ENCODE results near the gene TJP2.
"Not testable (repeated sequence)": the region's sequence is repeated elsewhere in the genome, so short reads cannot be mapped to it uniquely, and the experiment has no call there.

Gene TJP2

DNA sequence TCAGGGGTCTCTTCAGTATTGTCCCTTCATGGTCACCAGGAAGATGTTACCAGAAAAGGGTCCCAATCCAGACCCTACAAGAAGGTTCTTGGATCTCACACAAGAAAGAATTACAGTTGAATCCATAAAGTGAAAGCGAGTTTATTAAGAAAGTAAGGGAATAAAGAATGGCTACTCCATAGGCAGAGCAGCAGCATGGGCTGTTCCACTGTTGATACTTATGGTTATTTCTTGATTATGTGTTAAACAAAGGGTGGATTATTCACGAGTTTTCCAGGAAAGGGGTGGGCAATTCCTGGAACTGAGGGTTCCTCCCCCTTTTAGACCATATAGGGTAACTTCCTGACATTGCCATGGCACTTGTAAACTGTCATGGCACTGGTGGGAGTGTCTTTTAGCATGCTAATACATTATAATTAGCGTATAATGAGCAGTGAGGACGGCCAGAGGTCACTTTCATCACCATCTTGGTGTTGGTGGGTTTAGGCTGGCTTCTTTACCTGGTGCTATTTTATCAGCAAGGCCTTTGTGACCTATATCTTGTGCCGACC is 132.9 kb downstream of the TJP2 start:
- H3K36me3 ChIP-seq (ENCODE audit: control insufficient read depth, insufficient read depth, low read length); H3K9ac ChIP-seq (ENCODE audit: low read depth, low read length); H3K27me3 ChIP-seq (ENCODE audit: control insufficient read depth, insufficient read depth, low read length); H3K4me3 ChIP-seq (ENCODE audit: low read depth, low read length); H3K9me3 ChIP-seq (ENCODE audit: control insufficient read depth, insufficient read depth, low read length): not testable (repeated sequence)
- H3K4me1 ChIP-seq (ENCODE audit: control insufficient read depth, insufficient read depth, low read length), result peaks cover 14% of the 10 kb centered on the region

GRCh38 chr9:69307446-69308205 is 133.5 kb downstream of the TJP2 start:
- no peak overlapping the region for H3K4me3 ChIP-seq (ENCODE audit: low read depth, low read length)
- no peaks in the 10 kb centered on the region for H3K27me3 ChIP-seq (ENCODE audit: control insufficient read depth, insufficient read depth, low read length)
- H3K9ac ChIP-seq (ENCODE audit: low read depth, low read length), result peak overlapping the region; percentile 56
- peaks cover 14% of the 10 kb centered on the region for H3K4me1 ChIP-seq (ENCODE audit: control insufficient read depth, insufficient read depth, low read length)
- no peaks in the 10 kb centered on the region for H3K36me3 ChIP-seq (ENCODE audit: control insufficient read depth, insufficient read depth, low read length)
- peaks cover 10% of the 10 kb centered on the region for H3K9me3 ChIP-seq (ENCODE audit: control insufficient read depth, insufficient read depth, low read length)

GRCh38 chr9:69308206-69308931 is 134.3 kb downstream of the TJP2 start:
- Histone ChIP-seq H3K4me3 (ENCODE audit: low read depth, low read length) (no peak overlapping the region), H3K4me1 (ENCODE audit: control insufficient read depth, insufficient read depth, low read length) (peaks cover 14% of the 10 kb centered on the region), H3K9ac (ENCODE audit: low read depth, low read length) (no peak overlapping the region), H3K27me3 (ENCODE audit: control insufficient read depth, insufficient read depth, low read length) (no peaks in the 10 kb centered on the region), H3K36me3 (ENCODE audit: control insufficient read depth, insufficient read depth, low read length) (no peaks in the 10 kb centered on the region), H3K9me3 (ENCODE audit: control insufficient read depth, insufficient read depth, low read length) (peaks cover 18% of the 10 kb centered on the region)

DNA sequence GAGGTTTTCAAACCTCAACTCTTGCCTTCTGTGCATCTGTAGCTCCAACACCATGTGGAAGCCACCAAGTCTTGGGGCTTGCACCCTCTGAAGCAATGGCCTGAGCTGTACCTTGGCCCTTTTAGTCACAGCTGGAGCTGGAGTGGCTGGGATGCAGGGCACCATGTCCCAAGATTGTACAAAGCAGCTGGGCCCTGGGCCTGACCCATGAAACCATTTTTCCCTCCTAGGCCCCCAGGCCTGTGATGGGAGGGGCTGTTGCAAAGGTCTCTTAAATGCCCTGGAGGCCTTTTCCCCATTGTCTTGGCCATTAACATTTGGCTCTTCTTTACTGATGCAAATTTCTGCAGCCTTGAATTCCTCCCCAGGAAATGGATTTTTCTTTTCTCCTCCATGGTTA is 139.1 kb downstream of the TJP2 start:
- Histone ChIP-seq H3K4me1 (ENCODE audit: control insufficient read depth, insufficient read depth, low read length) (peaks cover 4% of the 10 kb centered on the region), H3K9me3 (ENCODE audit: control insufficient read depth, insufficient read depth, low read length) (peaks cover 29% of the 10 kb centered on the region), H3K27me3 (ENCODE audit: control insufficient read depth, insufficient read depth, low read length) (no peaks in the 10 kb centered on the region), H3K9ac (ENCODE audit: low read depth, low read length) (no peak overlapping the region), H3K4me3 (ENCODE audit: low read depth, low read length) (no peak overlapping the region), H3K36me3 (ENCODE audit: control insufficient read depth, insufficient read depth, low read length) (no peaks in the 10 kb centered on the region)

GRCh38 chr9:69314547-69314946 is 140.5 kb downstream of the TJP2 start:
- no peaks in the 10 kb centered on the region for H3K36me3 ChIP-seq (ENCODE audit: control insufficient read depth, insufficient read depth, low read length)
- H3K4me1 ChIP-seq (ENCODE audit: control insufficient read depth, insufficient read depth, low read length), result peaks cover 7% of the 10 kb centered on the region
- peak overlapping the region; percentile 4 for H3K4me3 ChIP-seq (ENCODE audit: low read depth, low read length)

GRCh38 chr9:69317081-69317480 is 143.0 kb downstream of the TJP2 start:
- Histone ChIP-seq H3K4me1 (ENCODE audit: control insufficient read depth, insufficient read depth, low read length) (peaks cover 7% of the 10 kb centered on the region), H3K27me3 (ENCODE audit: control insufficient read depth, insufficient read depth, low read length) (peaks cover 2% of the 10 kb centered on the region), H3K4me3 (ENCODE audit: low read depth, low read length) (no peak overlapping the region), H3K9me3 (ENCODE audit: control insufficient read depth, insufficient read depth, low read length) (peaks cover 24% of the 10 kb centered on the region), H3K36me3 (ENCODE audit: control insufficient read depth, insufficient read depth, low read length) (no peaks in the 10 kb centered on the region), H3K9ac (ENCODE audit: low read depth, low read length) (no peak overlapping the region)

More at GRCh38 chr9:69314547-69314946, 140.5 kb downstream of the TJP2 start:
- no peak overlapping the region for H3K9ac ChIP-seq (ENCODE audit: low read depth, low read length)
- H3K9me3 ChIP-seq (ENCODE audit: control insufficient read depth, insufficient read depth, low read length), result peaks cover 29% of the 10 kb centered on the region
- peaks cover 2% of the 10 kb centered on the region for H3K27me3 ChIP-seq (ENCODE audit: control insufficient read depth, insufficient read depth, low read length)

DNA sequence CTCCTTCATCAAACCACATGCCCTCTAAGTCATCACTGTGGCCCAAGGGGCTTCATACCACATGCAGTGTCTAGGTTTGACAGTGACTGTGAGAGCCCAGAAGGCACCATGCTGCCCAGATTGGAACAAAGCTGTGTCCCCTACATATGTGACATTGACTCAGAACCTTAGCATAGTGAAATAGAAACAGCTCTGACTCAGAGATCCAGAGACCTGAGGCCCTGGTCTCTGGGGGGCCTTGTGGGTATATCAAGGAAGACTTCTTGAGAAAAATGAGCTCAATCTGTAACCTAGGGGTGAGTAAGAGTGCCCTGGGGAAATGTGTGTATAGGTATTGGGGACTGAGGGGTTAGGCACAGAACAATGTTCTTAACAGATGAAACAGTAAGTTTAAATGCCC is 143.8 kb downstream of the TJP2 start:
- Histone ChIP-seq H3K4me3 (ENCODE audit: low read depth, low read length) (no peak overlapping the region), H3K36me3 (ENCODE audit: control insufficient read depth, insufficient read depth, low read length) (no peaks in the 10 kb centered on the region), H3K27me3 (ENCODE audit: control insufficient read depth, insufficient read depth, low read length) (peaks cover 3% of the 10 kb centered on the region), H3K9ac (ENCODE audit: low read depth, low read length) (no peak overlapping the region), H3K9me3 (ENCODE audit: control insufficient read depth, insufficient read depth, low read length) (peaks cover 16% of the 10 kb centered on the region), H3K4me1 (ENCODE audit: control insufficient read depth, insufficient read depth, low read length) (peaks cover 7% of the 10 kb centered on the region)

DNA sequence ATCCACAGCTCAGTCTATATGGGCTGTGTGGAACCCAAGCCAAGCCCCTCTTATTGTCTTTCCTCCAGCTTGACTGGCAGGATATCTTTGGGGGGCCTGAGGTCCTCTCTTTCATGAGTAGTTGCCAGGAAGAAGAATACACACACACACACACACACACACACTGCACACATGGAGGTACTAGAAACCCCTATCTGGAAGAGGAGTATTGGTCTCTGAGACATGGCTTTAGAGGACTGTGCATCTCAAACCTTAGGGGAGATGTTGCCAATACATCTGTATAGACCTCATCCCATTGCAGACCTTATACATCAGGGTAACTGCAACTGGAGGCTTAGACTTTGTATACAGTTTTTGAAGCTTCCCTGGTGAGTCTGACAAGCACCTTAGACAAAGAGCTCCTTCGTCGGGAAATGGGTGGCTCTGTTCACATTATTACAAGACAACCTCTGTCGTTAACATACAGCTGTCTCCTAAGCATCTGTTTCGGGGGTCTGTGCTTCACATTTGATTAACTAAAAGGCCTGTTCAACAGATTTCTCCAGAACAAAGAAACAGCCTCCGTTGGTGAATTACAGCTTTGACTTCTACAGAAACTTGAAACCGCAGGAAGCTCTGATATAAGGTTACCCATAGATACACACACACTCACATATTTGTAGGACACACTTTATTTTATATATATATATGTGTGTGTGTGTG is 145.4 kb downstream of the TJP2 start:
- peaks cover under 1% of the 10 kb centered on the region for H3K9me3 ChIP-seq (ENCODE audit: control insufficient read depth, insufficient read depth, low read length)
- H3K36me3 ChIP-seq (ENCODE audit: control insufficient read depth, insufficient read depth, low read length), result no peaks in the 10 kb centered on the region
- H3K4me3 ChIP-seq (ENCODE audit: low read depth, low read length), result no peak overlapping the region
- peaks cover 14% of the 10 kb centered on the region for H3K27me3 ChIP-seq (ENCODE audit: control insufficient read depth, insufficient read depth, low read length)
- peaks cover 7% of the 10 kb centered on the region for H3K4me1 ChIP-seq (ENCODE audit: control insufficient read depth, insufficient read depth, low read length)
- H3K9ac ChIP-seq (ENCODE audit: low read depth, low read length), result no peak overlapping the region

GRCh38 chr9:69322256-69322655 is 148.2 kb downstream of the TJP2 start:
- Histone ChIP-seq H3K4me3 (ENCODE audit: low read depth, low read length) (no peak overlapping the region), H3K27me3 (ENCODE audit: control insufficient read depth, insufficient read depth, low read length) (peaks cover 30% of the 10 kb centered on the region), H3K9ac (ENCODE audit: low read depth, low read length) (no peak overlapping the region), H3K9me3 (ENCODE audit: control insufficient read depth, insufficient read depth, low read length) (no peaks in the 10 kb centered on the region), H3K36me3 (ENCODE audit: control insufficient read depth, insufficient read depth, low read length) (no peaks in the 10 kb centered on the region), H3K4me1 (ENCODE audit: control insufficient read depth, insufficient read depth, low read length) (peaks cover 11% of the 10 kb centered on the region)

GRCh38 chr9:69323861-69324260 is 149.8 kb downstream of the TJP2 start:
- Histone ChIP-seq H3K9ac (ENCODE audit: low read depth, low read length) (no peak overlapping the region), H3K27me3 (ENCODE audit: control insufficient read depth, insufficient read depth, low read length) (peaks cover 28% of the 10 kb centered on the region), H3K9me3 (ENCODE audit: control insufficient read depth, insufficient read depth, low read length) (no peaks in the 10 kb centered on the region), H3K4me1 (ENCODE audit: control insufficient read depth, insufficient read depth, low read length) (peaks cover 7% of the 10 kb centered on the region), H3K36me3 (ENCODE audit: control insufficient read depth, insufficient read depth, low read length) (no peaks in the 10 kb centered on the region), H3K4me3 (ENCODE audit: low read depth, low read length) (no peak overlapping the region)
